ENCODE data around the gene PHC2. TPM values are rescaled to one million over a fixed set of nuclear protein-coding genes. Genes with fewer than 3 reads are reported as not detected.

PHC2 gene
- total RNA-seq, 1 donor from 2014 or later, result 65.0 TPM

DNA sequence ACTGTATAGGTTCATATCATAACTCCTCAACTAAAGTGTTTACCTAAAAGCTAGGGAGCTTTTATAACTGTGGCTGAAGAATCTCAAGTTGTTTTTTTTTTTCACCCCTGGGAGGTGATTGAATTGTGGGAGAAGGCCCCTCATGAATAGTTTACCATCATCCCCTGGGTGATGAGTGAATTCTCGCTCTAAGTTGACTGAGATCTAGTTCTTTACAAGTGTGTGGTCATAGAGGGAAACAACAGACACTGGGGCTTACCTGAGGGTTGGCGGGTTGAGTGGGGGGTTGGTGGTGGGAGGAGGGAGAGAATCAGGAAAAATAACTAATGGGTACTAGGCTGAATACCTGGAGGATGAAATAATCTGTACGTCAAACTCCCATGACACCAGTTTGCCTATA lies 33.7 kb upstream of the PHC2 start:
- Mint-ChIP-seq H3K27me3 (ENCODE audit: insufficient read depth, low read depth) (peaks cover 8% of the 10 kb centered on the region), H3K27ac (no peak overlapping the region), H3K36me3 (no peaks in the 10 kb centered on the region), H3K9me3 (no peaks in the 10 kb centered on the region), H3K4me3 (no peak overlapping the region), H3K4me1 (peaks cover 7% of the 10 kb centered on the region)
- Histone ChIP-seq H3F3A (ENCODE audit: low read depth) (no peaks in the 10 kb centered on the region), H3K27ac (no peak overlapping the region), H3K27me3 (no peaks in the 10 kb centered on the region), H3K4me3 (no peak overlapping the region), H3K4me1 (no peaks in the 10 kb centered on the region), H4K20me1 (ENCODE audit: low read depth) (no peaks in the 10 kb centered on the region), H3K9ac (no peak overlapping the region), H3K4me2 (no peak overlapping the region), H3K36me3 (no peaks in the 10 kb centered on the region), H2AFZ (replicated peaks) (no peak overlapping the region), H3K9me3 (ENCODE audit: low read depth) (no peaks in the 10 kb centered on the region), H3K79me2 (ENCODE audit: low read depth) (no peaks in the 10 kb centered on the region)
- TF ChIP-seq EZH2 (IDR thresholded peaks at IDR 0.05), result no peak
- TF ChIP-seq EZH2phosphoT487 (IDR thresholded peaks at IDR 0.05), result no peak
- TF ChIP-seq, protein P1, sequence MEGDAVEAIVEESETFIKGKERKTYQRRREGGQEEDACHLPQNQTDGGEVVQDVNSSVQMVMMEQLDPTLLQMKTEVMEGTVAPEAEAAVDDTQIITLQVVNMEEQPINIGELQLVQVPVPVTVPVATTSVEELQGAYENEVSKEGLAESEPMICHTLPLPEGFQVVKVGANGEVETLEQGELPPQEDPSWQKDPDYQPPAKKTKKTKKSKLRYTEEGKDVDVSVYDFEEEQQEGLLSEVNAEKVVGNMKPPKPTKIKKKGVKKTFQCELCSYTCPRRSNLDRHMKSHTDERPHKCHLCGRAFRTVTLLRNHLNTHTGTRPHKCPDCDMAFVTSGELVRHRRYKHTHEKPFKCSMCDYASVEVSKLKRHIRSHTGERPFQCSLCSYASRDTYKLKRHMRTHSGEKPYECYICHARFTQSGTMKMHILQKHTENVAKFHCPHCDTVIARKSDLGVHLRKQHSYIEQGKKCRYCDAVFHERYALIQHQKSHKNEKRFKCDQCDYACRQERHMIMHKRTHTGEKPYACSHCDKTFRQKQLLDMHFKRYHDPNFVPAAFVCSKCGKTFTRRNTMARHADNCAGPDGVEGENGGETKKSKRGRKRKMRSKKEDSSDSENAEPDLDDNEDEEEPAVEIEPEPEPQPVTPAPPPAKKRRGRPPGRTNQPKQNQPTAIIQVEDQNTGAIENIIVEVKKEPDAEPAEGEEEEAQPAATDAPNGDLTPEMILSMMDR (IDR thresholded peaks at IDR 0.05), result no peak
- DNase-seq (ENCODE audit: low spot score), result no peak

DNA sequence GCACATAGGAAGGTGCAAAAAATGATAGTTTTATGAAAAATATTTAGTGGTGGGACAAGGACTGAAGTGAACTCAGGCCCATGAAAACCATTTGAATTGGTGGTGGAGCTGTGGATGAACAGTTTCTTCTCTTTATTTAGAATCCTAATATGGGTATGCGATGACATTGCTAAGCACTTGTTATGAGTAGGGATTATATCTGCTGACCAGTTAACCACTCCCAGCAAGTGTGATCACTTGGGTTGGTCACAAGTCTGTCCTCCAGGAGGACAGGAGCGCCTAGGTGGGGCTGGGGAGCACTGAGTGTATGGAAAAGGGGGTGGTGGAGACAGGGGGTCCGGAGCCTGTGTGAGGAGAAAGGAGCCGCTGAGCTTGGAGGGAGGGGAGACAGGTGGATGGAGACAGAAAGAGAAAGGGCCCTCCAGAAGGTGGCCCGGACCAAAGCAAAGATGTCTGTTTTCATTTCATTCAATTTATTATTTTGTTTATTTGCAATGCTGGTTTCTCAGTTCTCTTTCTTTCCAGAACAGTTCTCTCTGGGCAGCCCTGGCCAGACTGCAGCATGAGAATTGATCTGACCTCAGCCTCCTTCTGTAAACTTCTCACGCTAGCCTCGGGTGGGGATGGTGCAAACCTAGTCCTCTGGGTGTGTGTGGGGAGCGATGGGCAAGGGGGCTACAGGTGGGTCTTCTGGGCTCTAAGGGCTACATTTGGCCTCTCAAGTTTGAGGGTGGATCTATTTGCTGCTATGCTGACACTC lies 31.7 kb upstream of the PHC2 start:
- H3K27ac Mint-ChIP-seq, result no peak overlapping the region
- H3K36me3 Mint-ChIP-seq, result no peaks in the 10 kb centered on the region
- Histone ChIP-seq H3F3A (ENCODE audit: low read depth) (no peaks in the 10 kb centered on the region), H4K20me1 (ENCODE audit: low read depth) (no peaks in the 10 kb centered on the region), H2AFZ (replicated peaks) (no peak overlapping the region), H3K4me1 (no peaks in the 10 kb centered on the region), H3K36me3 (no peaks in the 10 kb centered on the region), H3K4me3 (no peak overlapping the region), H3K9ac (no peak overlapping the region), H3K4me2 (no peak overlapping the region), H3K79me2 (ENCODE audit: low read depth) (no peaks in the 10 kb centered on the region), H3K9me3 (ENCODE audit: low read depth) (no peaks in the 10 kb centered on the region), H3K27ac (no peak overlapping the region), H3K27me3 (no peaks in the 10 kb centered on the region)
- no peak overlapping the region for H3K4me3 Mint-ChIP-seq
- TF ChIP-seq EZH2phosphoT487 (IDR thresholded peaks at IDR 0.05), result no peak
- TF ChIP-seq, protein P1 (IDR thresholded peaks at IDR 0.05), result no peak
- no peak for TF ChIP-seq EZH2 (IDR thresholded peaks at IDR 0.05)
- H3K27me3 Mint-ChIP-seq (ENCODE audit: insufficient read depth, low read depth), result peaks cover 8% of the 10 kb centered on the region
- no peaks in the 10 kb centered on the region for H3K9me3 Mint-ChIP-seq
- H3K4me1 Mint-ChIP-seq, result no peaks in the 10 kb centered on the region
- DNase-seq (ENCODE audit: low spot score), result no peak

DNA sequence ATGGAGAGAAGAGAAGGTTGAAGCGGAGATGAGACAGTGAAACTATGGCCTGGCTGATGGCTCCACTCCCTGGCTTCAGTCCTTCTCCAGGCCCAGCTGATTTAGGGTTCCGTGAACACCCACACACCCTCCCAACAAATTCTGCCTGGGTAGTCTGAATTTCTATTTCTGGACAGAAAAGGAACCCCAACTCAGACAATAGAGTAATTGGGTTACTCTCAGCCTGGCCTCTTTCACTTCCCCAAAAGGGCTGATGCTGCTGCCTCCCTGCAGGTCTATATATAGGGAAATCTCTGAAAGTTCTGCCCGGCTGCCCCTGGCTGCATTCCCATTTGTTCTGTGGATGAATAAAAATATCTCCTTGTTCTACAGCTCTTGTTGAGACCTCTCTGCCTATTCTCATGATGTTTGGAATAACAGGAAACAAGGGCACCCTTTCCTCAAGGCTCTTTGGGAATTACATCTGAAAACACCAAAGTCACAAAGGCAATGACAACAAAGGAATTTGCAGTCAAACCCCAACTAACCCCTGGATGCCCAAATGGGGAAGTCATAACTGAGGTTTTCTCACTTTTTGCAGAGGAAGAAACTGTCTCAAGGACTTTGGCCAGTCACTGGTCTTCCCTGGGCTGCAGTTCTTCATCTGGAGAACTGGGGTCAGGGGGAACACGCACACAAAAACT lies 30.2 kb upstream of the PHC2 start:
- Mint-ChIP-seq H3K4me3 (no peak overlapping the region), H3K4me1 (no peaks in the 10 kb centered on the region), H3K27me3 (ENCODE audit: insufficient read depth, low read depth) (peaks cover 8% of the 10 kb centered on the region), H3K36me3 (no peaks in the 10 kb centered on the region), H3K9me3 (no peaks in the 10 kb centered on the region), H3K27ac (no peak overlapping the region)
- H2AFZ ChIP-seq (replicated peaks), result no peak overlapping the region
- no peaks in the 10 kb centered on the region for H4K20me1 ChIP-seq (ENCODE audit: low read depth)
- H3K27me3 ChIP-seq, result no peaks in the 10 kb centered on the region
- H3K79me2 ChIP-seq (ENCODE audit: low read depth), result no peaks in the 10 kb centered on the region
- H3K4me1 ChIP-seq, result no peaks in the 10 kb centered on the region
- no peaks in the 10 kb centered on the region for H3F3A ChIP-seq (ENCODE audit: low read depth)
- H3K27ac ChIP-seq, result no peak overlapping the region
- DNase-seq (ENCODE audit: low spot score), result no peak
- H3K4me3 ChIP-seq, result no peak overlapping the region
- H3K36me3 ChIP-seq, result no peaks in the 10 kb centered on the region
- no peak overlapping the region for H3K4me2 ChIP-seq
- no peaks in the 10 kb centered on the region for H3K9me3 ChIP-seq (ENCODE audit: low read depth)
- H3K9ac ChIP-seq, result no peak overlapping the region
- TF ChIP-seq EZH2 (IDR thresholded peaks at IDR 0.05) (no peak), EZH2phosphoT487 (IDR thresholded peaks at IDR 0.05) (no peak)
- TF ChIP-seq, protein P1 (IDR thresholded peaks at IDR 0.05), result no peak
